ENCODE measurements around the gene PTGES3L.

- TF ChIP-seq POLR2A (IDR thresholded peaks at IDR 0.05) (no peak), CTCF (IDR thresholded peaks at IDR 0.05) (no peak), EP300 (IDR thresholded peaks at IDR 0.05) (no peak), POLR2AphosphoS5 (IDR thresholded peaks at IDR 0.05) (no peak)
Observed at GRCh38 chr17:42922294-42922693, 57.6 kb downstream of the PTGES3L start.
